Measurements from ENCODE around the gene CT45A9. TPM values are rescaled to one million over a fixed set of nuclear protein-coding genes. Genes with fewer than 3 reads are reported as not detected.
"Not testable (repeated sequence)": the region's sequence is repeated elsewhere in the genome, so short reads cannot be mapped to it uniquely, and the experiment has no call there.

Gene CT45A9
- total RNA-seq, 4 donors from 2014 or later, result not detected

DNA sequence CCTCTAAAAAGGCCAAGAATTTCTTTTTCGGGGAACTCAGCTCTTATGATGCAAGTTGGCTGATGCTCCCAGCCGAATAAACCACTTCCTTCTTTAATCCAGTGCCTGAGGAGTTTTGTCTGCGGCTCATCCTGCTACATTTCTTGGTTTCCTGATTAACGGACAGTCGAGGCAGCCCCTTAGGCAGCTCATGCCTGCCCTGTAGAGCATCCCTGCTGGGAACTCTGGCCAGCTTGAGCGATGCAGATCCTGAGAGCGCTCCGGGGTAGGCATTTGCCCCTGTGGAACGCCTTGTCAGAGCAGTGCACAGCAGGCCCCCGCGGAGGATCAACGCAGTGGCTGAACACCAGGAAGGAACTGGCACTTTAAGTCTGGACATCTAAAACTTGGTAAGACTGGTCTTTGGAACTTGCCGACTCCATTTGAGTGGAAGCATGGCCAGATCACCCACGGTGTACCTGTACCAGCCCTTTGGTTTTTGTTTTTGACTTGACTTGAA, 18.5 kb upstream of the CT45A9 start:
- DNase-seq, result no peak
- H3K27ac ChIP-seq, result no peak overlapping the region
- H3K4me3 ChIP-seq (replicated peaks in 1 of 3), result no peak overlapping the region
- intact Hi-C loops (cut with DNase I), result no loop called here
- no peaks in the 10 kb centered on the region for H3K4me1 ChIP-seq
- no peaks in the 10 kb centered on the region for H3K36me3 ChIP-seq
- H3K27me3 ChIP-seq, result no peaks in the 10 kb centered on the region
- TF ChIP-seq POLR2A (IDR thresholded peaks at IDR 0.05), result no peak
- TF ChIP-seq, protein P1, sequence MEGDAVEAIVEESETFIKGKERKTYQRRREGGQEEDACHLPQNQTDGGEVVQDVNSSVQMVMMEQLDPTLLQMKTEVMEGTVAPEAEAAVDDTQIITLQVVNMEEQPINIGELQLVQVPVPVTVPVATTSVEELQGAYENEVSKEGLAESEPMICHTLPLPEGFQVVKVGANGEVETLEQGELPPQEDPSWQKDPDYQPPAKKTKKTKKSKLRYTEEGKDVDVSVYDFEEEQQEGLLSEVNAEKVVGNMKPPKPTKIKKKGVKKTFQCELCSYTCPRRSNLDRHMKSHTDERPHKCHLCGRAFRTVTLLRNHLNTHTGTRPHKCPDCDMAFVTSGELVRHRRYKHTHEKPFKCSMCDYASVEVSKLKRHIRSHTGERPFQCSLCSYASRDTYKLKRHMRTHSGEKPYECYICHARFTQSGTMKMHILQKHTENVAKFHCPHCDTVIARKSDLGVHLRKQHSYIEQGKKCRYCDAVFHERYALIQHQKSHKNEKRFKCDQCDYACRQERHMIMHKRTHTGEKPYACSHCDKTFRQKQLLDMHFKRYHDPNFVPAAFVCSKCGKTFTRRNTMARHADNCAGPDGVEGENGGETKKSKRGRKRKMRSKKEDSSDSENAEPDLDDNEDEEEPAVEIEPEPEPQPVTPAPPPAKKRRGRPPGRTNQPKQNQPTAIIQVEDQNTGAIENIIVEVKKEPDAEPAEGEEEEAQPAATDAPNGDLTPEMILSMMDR (IDR thresholded peaks at IDR 0.05), result no peak
- no peaks in the 10 kb centered on the region for H3K9me3 ChIP-seq
- WGBS, 2 donors, result 89 to 91% methylated on average over 6 to 11 of the region's 14 CpGs

DNA sequence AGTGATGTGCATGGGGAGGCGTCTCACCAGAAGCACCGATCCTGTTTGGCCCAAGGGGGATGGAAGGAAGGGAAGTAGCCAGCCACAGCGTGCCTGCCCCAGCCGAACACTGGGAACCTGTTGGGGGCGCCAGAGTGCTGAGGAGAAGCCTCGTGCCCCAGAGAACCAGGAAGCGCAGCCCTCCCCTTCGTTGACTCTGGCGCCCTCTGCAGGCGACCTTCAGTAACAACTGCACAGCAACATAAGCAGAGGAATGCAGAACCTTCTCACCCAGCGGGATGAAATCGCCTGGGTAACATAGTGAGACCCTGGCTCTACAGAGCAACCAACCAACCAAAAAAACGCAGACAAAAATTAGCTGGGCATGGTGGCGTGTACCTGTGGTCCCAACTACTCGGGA, 17.4 kb upstream of the CT45A9 start:
- H3K9me3 ChIP-seq; DNase-seq; H3K4me3 ChIP-seq (replicated peaks in 1 of 3); H3K27me3 ChIP-seq; H3K27ac ChIP-seq; H3K4me1 ChIP-seq; intact Hi-C loops (cut with DNase I); H3K36me3 ChIP-seq: not testable (repeated sequence)
- WGBS, 2 donors, result 86 to 94% methylated on average over 4 to 5 of the region's 15 CpGs

DNA sequence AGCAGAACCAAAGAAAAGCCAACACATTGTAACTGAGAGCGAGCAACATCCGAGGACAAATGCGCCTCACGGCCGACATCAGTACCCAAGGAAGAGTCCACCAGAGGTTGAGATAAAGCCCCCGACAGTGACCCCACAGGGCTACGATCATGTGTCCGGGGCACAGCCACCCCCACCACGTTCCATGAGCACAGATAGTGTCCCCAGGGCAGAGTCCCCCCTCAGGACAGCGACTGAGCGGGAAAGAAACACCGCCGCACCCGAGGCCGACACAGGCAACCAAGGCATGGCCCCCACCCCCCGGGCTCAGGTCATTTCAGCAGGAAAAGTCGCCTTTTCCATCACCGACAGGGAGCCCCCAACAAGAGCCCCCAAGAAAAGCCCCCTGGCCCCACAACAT, 16.6 kb upstream of the CT45A9 start:
- H3K4me1 ChIP-seq; H3K4me3 ChIP-seq (replicated peaks in 1 of 3); H3K9me3 ChIP-seq; DNase-seq; H3K27me3 ChIP-seq; intact Hi-C loops (cut with DNase I); H3K27ac ChIP-seq; H3K36me3 ChIP-seq: not testable (repeated sequence)
- WGBS, 2 donors, result 91 to 92% methylated on average over 8 to 9 of the region's 18 CpGs

DNA sequence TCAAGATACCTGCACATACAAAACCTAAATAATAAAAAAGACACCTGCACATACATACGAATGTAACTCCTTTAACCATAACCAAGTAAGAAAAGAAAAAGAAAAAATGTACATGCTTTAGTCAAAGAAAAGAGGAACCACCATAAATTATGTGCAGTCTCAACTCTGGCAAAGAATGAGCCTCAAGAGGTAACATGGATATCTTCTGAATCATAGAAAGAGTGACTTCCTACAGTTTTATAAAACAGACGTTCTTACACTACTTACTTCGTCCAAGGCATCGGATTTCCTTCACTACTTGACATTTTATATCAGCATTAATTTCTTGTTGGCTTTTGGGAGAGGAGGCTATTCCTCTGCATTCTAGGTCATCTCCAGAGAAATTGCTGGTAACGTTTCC, 11.1 kb upstream of the CT45A9 start:
- H3K4me1 ChIP-seq; H3K36me3 ChIP-seq; DNase-seq; H3K27ac ChIP-seq; H3K4me3 ChIP-seq (replicated peaks in 1 of 3); H3K9me3 ChIP-seq; intact Hi-C loops (cut with DNase I); H3K27me3 ChIP-seq: not testable (repeated sequence)
- whole genome bisulfite sequencing, 2 donors, result 63 to 69% methylated on average over 4 to 5 of the region's 5 CpGs

DNA sequence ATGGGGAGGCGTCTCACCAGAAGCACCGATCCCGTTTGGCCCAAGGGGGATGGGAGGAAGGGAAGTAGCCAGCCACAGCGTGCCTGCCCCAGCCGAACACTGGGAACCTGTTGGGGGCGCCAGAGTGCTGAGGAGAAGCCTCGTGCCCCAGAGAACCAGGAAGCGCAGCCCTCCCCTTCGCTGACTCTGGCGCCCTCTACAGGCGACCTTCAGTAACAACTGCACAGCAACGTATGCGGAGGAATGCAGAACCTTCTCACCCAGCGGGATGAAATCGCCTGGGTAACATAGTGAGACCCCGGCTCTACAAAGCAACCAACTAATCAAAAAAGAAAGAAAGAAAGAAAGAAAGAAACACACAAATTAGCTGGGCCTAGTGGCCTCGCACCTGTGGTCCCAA, 17.2 kb downstream of the CT45A9 start, which contains the start of gene CT45A8:
Gene CT45A8, minus strand, starts transcription at position 101 of the 400 bp plus-strand sequence. CDS start 3,755 bp downstream, outside the sequence.
- H3K27ac ChIP-seq; intact Hi-C loops (cut with DNase I); H3K9me3 ChIP-seq; H3K4me1 ChIP-seq; DNase-seq; H3K36me3 ChIP-seq; H3K4me3 ChIP-seq (replicated peaks in 1 of 3); H3K27me3 ChIP-seq: not testable (repeated sequence)
- no CpG with 5 or more reads among the region's 17 CpGs for WGBS, 2 donors

DNA sequence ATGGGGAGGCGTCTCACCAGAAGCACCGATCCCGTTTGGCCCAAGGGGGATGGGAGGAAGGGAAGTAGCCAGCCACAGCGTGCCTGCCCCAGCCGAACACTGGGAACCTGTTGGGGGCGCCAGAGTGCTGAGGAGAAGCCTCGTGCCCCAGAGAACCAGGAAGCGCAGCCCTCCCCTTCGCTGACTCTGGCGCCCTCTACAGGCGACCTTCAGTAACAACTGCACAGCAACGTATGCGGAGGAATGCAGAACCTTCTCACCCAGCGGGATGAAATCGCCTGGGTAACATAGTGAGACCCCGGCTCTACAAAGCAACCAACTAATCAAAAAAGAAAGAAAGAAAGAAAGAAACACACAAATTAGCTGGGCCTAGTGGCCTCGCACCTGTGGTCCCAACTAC, 34.4 kb downstream of the CT45A9 start, which contains the start of gene CT45A7:
Gene CT45A7, minus strand, starts transcription at position 101 of the 400 bp plus-strand sequence. CDS start 3,747 bp downstream, outside the sequence.
- H3K4me3 ChIP-seq (replicated peaks in 1 of 3); H3K36me3 ChIP-seq; H3K4me1 ChIP-seq; H3K27ac ChIP-seq; H3K9me3 ChIP-seq; DNase-seq; H3K27me3 ChIP-seq; intact Hi-C loops (cut with DNase I): not testable (repeated sequence)
- WGBS, 2 donors, result no CpG with 5 or more reads among the region's 17 CpGs

DNA sequence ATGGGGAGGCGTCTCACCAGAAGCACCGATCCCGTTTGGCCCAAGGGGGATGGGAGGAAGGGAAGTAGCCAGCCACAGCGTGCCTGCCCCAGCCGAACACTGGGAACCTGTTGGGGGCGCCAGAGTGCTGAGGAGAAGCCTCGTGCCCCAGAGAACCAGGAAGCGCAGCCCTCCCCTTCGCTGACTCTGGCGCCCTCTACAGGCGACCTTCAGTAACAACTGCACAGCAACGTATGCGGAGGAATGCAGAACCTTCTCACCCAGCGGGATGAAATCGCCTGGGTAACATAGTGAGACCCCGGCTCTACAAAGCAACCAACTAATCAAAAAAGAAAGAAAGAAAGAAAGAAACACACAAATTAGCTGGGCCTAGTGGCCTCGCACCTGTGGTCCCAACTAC, 51.7 kb downstream of the CT45A9 start, which contains the start of gene CT45A2:
Gene CT45A2, minus strand, starts transcription at position 101 of the 400 bp plus-strand sequence. CDS start 3,747 bp downstream, outside the sequence.
- H3K4me3 ChIP-seq (replicated peaks in 1 of 3); H3K27me3 ChIP-seq; H3K36me3 ChIP-seq; DNase-seq; H3K9me3 ChIP-seq; H3K4me1 ChIP-seq; H3K27ac ChIP-seq; intact Hi-C loops (cut with DNase I): not testable (repeated sequence)
- no CpG with 5 or more reads among the region's 17 CpGs for WGBS, 2 donors

Other genes with a start within 250 kb of the CT45A9 start
- gene CT45A1, start 158.2 kb downstream of the CT45A9 start, total RNA-seq, result not detected
- gene CT45A3, start 103.6 kb downstream of the CT45A9 start, total RNA-seq, result not detected
- gene CT45A5, start 86.3 kb downstream of the CT45A9 start, total RNA-seq, result not detected
- not detected for gene CT45A6, start 69.0 kb downstream of the CT45A9 start, total RNA-seq
- not detected for gene CT45A2, start 51.8 kb downstream of the CT45A9 start, total RNA-seq
- not detected for gene CT45A7, start 34.5 kb downstream of the CT45A9 start, total RNA-seq
- gene CT45A8, start 17.3 kb downstream of the CT45A9 start, total RNA-seq, result not detected
- not detected for gene CT45A10, start 21.6 kb upstream of the CT45A9 start, total RNA-seq
- not detected for gene SAGE1, start 21.9 kb upstream of the CT45A9 start, total RNA-seq
- gene MMGT1, start 102.2 kb upstream of the CT45A9 start, total RNA-seq, result 10 to 100 TPM; 31.2 to 43.7 (median 37.4) TPM
- gene SLC9A6, start 113.6 kb upstream of the CT45A9 start, total RNA-seq, result 10 to 100 TPM; 15.2 to 21.7 (median 18.5) TPM